Suprapubic skin (tissue), 4 donors: ENCODE measurements around the gene DCST2.

Experiments
- POLR2A ChIP-seq, 2 donors: fragments of 450-650 bp; IDR thresholded peaks; one replicate each; pipeline ENCODE4 v1.6.1; 2017; ENCODE audit warnings: antibody characterized with exemption in 2 of 2, mild to moderate bottlenecking in 2 of 2, moderate library complexity in 2 of 2
- POLR2AphosphoS5 ChIP-seq, 3 donors: sonication (generic); formaldehyde crosslinking; IDR thresholded peaks; one replicate each; pipeline ENCODE4 v1.6.1; 2017; ENCODE audit warnings: antibody characterized with exemption in 3 of 3

GRCh38 chr1:155052439-155053395 is 19.1 kb upstream of the DCST2 start:
- TF ChIP-seq POLR2AphosphoS5 (IDR thresholded peaks at IDR 0.05) = no peak
- TF ChIP-seq POLR2A (IDR thresholded peaks at IDR 0.05) = no peak
